Neuron (in vitro differentiated cells): ENCODE measurements around the gene CARMIL1.

ENCODE experiments used
- H2AFZ ChIP-seq: one replicate; pipeline ENCODE4 v1.6.1; 2013; ENCODE audit warnings: low read depth, mild to moderate bottlenecking, inconsistent platforms, low read length, moderate library complexity
- H3K27me3 ChIP-seq: one replicate; pipeline ENCODE4 v1.6.1; 2013; ENCODE audit warnings: low read length; ENCODE audit not compliant: insufficient read depth
- H3K36me3 ChIP-seq: one replicate; pipeline ENCODE4 v1.6.1; 2013; ENCODE audit warnings: low read length; ENCODE audit not compliant: insufficient read depth
- H3K4me1 ChIP-seq: one replicate; pipeline ENCODE4 v1.6.1; 2013; ENCODE audit warnings: low read length; ENCODE audit not compliant: insufficient read depth
- H3K4me3 ChIP-seq: 2 replicates; pipeline ENCODE4 v1.5.1; 2013; ENCODE audit warnings: mild to moderate bottlenecking, low read length, moderate library complexity
- H3K9me3 ChIP-seq: one replicate; pipeline ENCODE4 v1.6.1; 2013; ENCODE audit warnings: low read length

CARMIL1 gene

DNA sequence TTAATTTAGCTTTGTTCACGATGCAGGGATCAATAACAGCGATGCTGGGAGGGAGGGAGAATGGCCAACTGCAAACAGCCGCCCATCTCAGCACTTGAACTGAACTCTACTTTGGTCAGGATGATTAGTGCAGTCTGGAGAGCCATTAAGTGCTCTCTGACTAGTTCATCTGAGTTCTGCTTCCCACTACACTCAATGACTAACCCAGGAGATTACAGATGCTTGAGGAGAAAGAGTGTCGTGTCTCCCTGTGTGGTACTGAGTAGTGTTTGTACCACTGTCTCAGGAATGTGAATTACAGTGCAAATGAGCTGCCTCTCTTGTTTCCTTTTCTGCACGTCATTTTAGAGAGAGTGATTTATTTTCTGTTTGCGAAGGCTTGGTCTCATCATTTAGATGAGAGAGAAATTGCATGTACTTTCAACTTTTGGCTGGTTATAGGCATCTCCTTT lies 23.5 kb downstream of the CARMIL1 start:
- H3K36me3 ChIP-seq = no peaks in the 10 kb centered on the region
- no peaks in the 10 kb centered on the region for H3K9me3 ChIP-seq
- no peaks in the 10 kb centered on the region for H3K27me3 ChIP-seq
- H2AFZ ChIP-seq = no peak overlapping the region
- peaks cover 6% of the 10 kb centered on the region for H3K4me1 ChIP-seq
- H3K4me3 ChIP-seq = no peak overlapping the region

GRCh38 chr6:25303254-25303653 lies 24.1 kb downstream of the CARMIL1 start:
- Histone ChIP-seq H2AFZ (no peak overlapping the region), H3K9me3 (no peaks in the 10 kb centered on the region), H3K27me3 (no peaks in the 10 kb centered on the region), H3K4me3 (no peak overlapping the region), H3K36me3 (no peaks in the 10 kb centered on the region), H3K4me1 (peaks cover 6% of the 10 kb centered on the region)

DNA sequence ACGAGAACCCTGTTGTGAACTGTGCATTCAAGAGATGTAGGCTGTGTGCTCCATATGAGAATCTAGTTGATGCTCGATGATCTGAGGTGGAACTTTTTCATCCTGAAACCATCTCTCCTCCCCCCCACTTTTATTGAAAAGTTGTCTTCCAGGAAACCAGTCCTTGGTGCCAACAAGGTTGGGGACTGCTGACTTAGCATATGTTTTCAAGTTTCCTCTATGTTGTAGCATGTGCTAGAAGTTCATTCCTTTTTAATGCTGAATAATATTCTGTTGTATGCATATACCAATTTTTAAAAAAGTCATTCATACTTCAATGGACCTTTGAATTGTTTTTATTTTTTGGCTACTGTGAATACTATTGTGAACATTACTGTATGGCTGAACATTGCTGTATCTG lies 27.2 kb downstream of the CARMIL1 start:
- H3K36me3 ChIP-seq = no peaks in the 10 kb centered on the region
- H3K4me1 ChIP-seq = peaks cover 6% of the 10 kb centered on the region
- H3K9me3 ChIP-seq = no peaks in the 10 kb centered on the region
- H3K27me3 ChIP-seq = no peaks in the 10 kb centered on the region
- no peak overlapping the region for H3K4me3 ChIP-seq
- no peak overlapping the region for H2AFZ ChIP-seq

DNA sequence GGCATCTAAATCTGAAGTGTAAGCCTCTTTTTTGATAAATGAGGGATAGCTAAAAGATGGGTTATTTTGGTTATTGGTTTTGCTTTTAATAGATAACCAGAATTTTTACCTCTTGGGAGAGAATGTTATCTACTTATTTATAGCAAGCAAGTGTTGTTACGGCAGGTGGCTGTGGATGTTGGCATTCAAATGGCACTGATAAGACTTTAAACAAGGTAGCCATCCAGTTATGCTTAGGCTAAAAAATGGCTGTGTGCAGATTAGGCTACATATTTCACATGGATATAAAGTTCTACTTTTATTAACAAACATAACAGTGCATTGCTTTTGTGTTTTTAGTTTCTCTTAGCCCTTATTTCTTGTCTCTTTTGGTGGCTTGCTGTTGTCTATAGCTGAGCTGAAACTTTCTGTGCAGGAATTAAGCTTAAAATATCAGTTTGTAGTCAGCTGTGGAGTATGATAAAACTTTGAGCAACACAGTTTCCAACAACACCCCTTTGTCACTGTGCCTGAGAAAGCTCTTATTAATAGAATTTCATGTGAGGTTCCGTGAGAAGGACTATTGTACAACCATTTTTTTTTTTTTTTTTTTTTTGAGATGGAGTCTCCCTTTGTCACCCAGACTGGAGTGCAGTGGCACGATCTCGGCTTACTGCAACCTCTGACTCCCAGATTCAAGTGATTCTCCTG lies 28.8 kb downstream of the CARMIL1 start:
- H3K36me3 ChIP-seq = no peaks in the 10 kb centered on the region
- H3K9me3 ChIP-seq = no peaks in the 10 kb centered on the region
- peaks cover 8% of the 10 kb centered on the region for H3K4me1 ChIP-seq
- no peak overlapping the region for H2AFZ ChIP-seq
- no peaks in the 10 kb centered on the region for H3K27me3 ChIP-seq
- no peak overlapping the region for H3K4me3 ChIP-seq

DNA sequence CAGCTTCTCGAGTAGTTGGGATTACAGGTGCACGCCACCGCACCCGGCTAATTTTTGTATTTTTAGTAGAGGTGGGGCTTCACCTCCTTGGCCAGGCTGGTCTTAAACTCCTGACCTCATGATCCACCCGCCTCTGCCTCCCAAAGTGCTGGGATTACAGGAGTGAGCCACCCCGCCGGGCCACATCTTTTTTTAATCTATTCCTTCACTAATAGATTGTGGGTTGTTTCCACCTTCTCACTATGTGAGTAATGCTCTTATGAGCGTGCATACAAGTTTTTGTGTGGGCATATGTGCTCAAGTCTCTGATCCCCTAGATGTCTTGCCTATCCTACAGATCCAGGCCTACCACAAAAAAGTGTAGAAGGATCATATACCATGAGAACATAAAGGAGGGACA lies 30.7 kb downstream of the CARMIL1 start:
- no peaks in the 10 kb centered on the region for H3K27me3 ChIP-seq

DNA sequence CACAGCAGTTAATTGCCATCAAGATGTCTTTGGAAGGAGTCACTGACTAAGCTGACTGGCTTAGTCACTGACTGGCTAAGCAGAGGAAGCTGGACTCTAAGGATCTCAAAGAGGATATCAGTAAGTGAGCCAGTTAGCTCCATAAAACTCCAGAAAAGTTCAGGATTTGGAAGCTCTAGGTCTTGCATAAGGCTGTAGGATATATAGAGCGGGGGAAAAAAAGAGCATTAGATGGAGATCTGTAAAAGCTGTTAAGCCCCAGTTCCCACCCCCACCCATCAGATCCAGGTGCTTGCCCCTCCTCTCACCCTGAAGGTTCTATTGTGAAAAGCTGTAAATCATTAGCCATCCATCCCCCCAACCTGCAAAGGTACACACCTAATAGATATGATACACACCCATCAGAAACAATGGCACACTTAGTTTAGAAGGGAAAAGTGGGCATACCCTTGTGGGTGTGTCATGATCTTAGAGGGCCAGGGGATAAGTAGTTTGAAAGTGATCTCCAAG lies 32.2 kb downstream of the CARMIL1 start:
- Histone ChIP-seq H3K4me3 (no peak overlapping the region), H2AFZ (no peak overlapping the region)

More for the DNA sequence above, 30.7 kb downstream of the CARMIL1 start:
- Histone ChIP-seq H2AFZ (no peak overlapping the region), H3K36me3 (no peaks in the 10 kb centered on the region), H3K9me3 (no peaks in the 10 kb centered on the region), H3K4me1 (peaks cover 7% of the 10 kb centered on the region), H3K4me3 (no peak overlapping the region)

GRCh38 chr6:25312034-25312620 lies 33.0 kb downstream of the CARMIL1 start:
- Histone ChIP-seq H3K36me3 (no peaks in the 10 kb centered on the region), H2AFZ (no peak overlapping the region), H3K4me1 (peaks cover 15% of the 10 kb centered on the region), H3K9me3 (no peaks in the 10 kb centered on the region), H3K27me3 (no peaks in the 10 kb centered on the region), H3K4me3 (no peak overlapping the region)

More for the DNA sequence above, 32.2 kb downstream of the CARMIL1 start:
- Histone ChIP-seq H3K27me3 (no peaks in the 10 kb centered on the region), H3K9me3 (no peaks in the 10 kb centered on the region), H3K36me3 (no peaks in the 10 kb centered on the region), H3K4me1 (peaks cover 15% of the 10 kb centered on the region)

GRCh38 chr6:25312703-25313102 lies 33.5 kb downstream of the CARMIL1 start:
- Histone ChIP-seq H3K27me3 (no peaks in the 10 kb centered on the region), H3K4me1 (peaks cover 15% of the 10 kb centered on the region), H3K36me3 (no peaks in the 10 kb centered on the region), H3K9me3 (no peaks in the 10 kb centered on the region), H2AFZ (no peak overlapping the region), H3K4me3 (no peak overlapping the region)

DNA sequence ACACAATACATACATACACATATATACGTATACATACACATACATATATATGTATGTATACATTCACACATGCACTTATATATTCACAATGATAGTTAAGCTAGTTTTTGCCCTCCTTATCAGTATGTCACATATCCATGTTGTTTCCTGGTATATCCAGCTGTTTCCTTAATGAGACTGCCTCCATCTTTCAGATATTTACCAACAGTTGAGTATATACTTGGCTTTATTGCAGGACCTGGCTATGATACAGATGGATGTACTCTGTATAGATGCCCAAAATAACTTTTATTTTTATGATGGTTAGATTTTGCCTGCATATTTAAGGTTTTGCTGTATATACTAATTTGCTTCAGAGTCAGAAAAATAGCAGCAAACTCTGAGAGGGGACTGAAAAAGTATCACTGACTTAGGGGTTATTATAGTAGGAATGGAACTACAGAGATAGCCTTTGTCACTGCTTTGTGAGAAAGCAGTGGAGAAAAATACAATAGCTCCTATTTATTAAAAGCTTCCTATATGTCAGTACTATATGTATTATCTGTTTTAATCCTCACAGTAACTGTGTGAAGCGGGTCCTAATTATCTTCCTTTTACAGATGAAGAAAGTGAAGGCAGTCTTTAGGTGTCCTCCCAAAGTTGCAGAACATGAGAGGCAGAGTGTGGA lies 35.5 kb downstream of the CARMIL1 start:
- H3K36me3 ChIP-seq = no peaks in the 10 kb centered on the region
- H3K4me1 ChIP-seq = peaks cover 15% of the 10 kb centered on the region
- H3K27me3 ChIP-seq = no peaks in the 10 kb centered on the region
- H3K9me3 ChIP-seq = no peaks in the 10 kb centered on the region
- no peak overlapping the region for H2AFZ ChIP-seq
- no peak overlapping the region for H3K4me3 ChIP-seq

- H3K4me1 ChIP-seq = peaks cover 15% of the 10 kb centered on the region
- no peak overlapping the region for H3K4me3 ChIP-seq
- H2AFZ ChIP-seq = no peak overlapping the region
- H3K36me3 ChIP-seq = no peaks in the 10 kb centered on the region
- H3K9me3 ChIP-seq = no peaks in the 10 kb centered on the region
- H3K27me3 ChIP-seq = no peaks in the 10 kb centered on the region
Observed at GRCh38 chr6:25315194-25316177, 36.3 kb downstream of the CARMIL1 start.

DNA sequence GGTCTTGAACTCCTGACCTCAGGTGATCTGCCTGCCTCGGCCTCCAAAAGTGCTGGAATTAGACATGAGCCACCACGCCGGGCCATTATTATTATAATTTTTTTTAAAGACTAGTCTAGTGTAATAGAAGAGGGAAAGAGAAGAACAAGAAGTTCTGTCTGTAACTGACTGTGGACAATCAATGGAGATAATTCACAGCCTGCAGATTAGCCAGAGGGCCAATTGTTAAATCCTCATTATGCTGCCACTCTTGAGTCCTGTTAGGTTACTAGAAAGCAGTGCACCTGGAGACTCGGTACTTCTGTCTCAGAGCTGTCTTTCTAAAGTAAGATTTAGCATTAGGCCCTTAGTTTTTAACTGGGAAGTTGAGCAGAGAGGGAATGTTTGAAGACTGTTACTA lies 37.5 kb downstream of the CARMIL1 start:
- Histone ChIP-seq H2AFZ (no peak overlapping the region), H3K9me3 (no peaks in the 10 kb centered on the region), H3K4me1 (peaks cover 15% of the 10 kb centered on the region), H3K36me3 (no peaks in the 10 kb centered on the region), H3K4me3 (no peak overlapping the region), H3K27me3 (no peaks in the 10 kb centered on the region)

GRCh38 chr6:25318589-25318988 lies 39.4 kb downstream of the CARMIL1 start:
- no peak overlapping the region for H2AFZ ChIP-seq
- H3K4me3 ChIP-seq = no peak overlapping the region
- no peaks in the 10 kb centered on the region for H3K27me3 ChIP-seq
- peaks cover 8% of the 10 kb centered on the region for H3K4me1 ChIP-seq
- H3K9me3 ChIP-seq = no peaks in the 10 kb centered on the region
- H3K36me3 ChIP-seq = no peaks in the 10 kb centered on the region
